CD4-positive, alpha-beta T cell treated with Interleukin-12 subunit alpha and Interleukin-12 subunit beta, for 1 hour (primary cell): ENCODE results near the gene KIR3DL3.
A peak's percentile ranks its signal among the peaks of the same experiment; 100 is the strongest.
"Not testable (repeated sequence)": the region's sequence is repeated elsewhere in the genome, so short reads cannot be mapped to it uniquely, and the experiment has no call there.

Experiments used
- DNase-seq: peaks from one replicate; pipeline ENCODE4 v3.0.0-alpha.2; 2020

KIR3DL3 gene

DNA sequence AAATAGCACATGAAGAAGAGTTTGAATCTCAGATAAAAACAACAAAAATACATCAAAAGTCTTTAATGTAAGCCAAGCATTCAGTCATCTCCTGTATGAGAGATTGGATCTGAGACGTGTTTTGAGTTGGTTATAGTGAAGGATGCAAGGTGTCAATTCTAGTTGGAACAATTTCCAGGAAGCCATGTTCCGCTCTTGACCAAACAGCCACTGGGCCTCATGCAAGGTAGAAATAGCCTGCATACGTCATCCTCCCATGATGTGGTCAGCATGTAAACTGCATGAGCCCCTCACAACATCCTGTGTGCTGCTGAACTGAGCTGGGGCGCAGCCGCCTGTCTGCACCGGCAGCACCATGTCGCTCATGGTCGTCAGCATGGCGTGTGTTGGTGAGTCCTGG lies at the start of gene KIR3DL3:
Gene KIR3DL3, plus strand, starts transcription at position 301 of the 400 bp plus-strand sequence. Its CDS starts 55 bp downstream, at position 356.
- DNase-seq, result no peak

DNA sequence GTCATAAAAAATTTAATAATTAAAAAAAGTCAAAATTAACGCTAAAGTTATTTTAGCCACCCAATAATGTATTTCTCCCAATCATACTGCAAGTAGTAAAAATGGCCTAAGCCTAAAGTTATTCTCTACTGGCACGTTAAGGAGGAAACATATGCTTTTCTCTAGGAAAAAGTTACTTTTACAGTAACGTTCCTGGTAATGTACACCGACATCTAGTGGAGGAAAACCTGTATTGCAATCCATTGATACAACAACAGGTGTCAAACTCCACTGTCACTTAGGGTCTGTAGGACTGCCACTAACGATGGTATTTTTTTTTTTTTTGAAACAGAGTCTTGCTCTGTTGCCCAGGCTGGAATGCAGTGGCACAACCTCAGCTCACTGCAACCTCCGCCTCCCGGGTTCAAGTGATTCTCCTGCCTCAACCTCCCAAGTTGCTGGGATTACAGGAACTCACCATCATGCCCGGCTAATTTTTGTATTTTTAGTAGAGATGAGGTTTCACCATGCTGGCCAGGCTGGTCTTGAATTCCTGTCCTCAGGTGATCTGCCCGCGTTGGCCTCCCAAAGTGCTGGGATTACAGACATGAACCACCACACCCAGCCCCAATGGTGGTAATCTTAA lies 47.9 kb upstream of the KIR3DL3 start:
- peak; percentile 45 for DNase-seq

DNA sequence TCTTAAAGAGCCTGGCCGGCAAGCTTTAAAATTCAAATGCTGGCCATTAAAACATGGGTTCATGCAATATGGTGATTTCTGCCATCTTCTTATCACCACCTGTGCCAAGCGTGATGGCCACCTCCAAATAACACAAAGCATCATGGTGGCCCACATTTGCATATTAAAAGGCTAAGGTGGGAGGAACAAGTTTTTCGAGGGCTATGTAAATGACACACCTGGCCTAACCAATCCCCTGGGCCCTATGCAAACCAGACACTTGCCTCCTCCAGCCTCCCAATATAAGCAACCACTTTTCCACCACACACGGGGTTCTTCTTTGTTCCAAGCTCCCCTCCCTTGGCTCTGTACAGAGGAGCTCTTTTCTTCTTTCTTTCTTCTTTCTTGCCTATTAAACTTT lies 47.0 kb upstream of the KIR3DL3 start:
- no peak for DNase-seq

DNA sequence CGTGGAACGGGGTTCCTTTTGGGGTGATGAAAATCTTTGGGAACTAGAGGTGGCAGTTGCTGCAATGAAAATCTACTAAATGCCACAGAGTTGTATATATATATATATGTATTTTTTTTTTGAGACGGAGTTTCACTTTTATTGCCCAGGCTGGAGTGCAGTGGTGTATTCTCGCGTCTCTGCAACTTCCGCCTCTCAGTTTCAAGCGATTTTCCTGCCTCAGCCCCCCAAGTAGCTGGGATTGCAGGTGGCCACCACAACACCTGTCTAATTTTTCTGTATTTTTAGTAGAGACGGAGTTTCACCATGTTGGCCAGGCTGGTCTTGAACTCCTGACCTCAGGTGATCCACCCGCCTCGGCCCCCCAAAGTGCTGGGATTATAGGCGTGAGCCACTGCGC lies 42.6 kb upstream of the KIR3DL3 start:
- not testable (repeated sequence) for DNase-seq

DNA sequence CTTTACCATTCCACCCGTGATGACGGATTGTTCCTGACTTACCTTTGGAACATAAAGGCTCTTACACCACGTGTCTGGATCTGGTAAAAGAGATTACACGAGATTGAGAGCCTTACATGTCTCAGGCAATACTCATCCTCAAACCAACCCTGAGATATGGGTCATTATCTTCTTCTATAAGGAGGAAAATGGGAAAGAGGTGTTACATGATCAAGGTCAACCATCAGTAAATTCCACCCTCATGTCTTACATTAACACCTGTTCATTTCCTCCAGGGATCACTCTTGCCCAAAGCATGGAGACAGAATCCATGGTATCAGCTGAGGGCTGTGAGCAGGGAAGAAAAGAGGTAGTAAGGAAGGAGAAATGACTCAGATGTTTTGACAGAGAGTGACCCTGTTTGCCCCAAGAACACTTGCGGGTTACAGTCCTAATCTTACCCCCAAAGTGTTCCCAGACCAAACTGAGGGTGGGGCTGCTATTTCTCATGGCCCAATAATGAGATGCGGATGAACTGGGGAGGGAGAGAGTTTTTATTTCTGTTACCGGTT lies 41.9 kb upstream of the KIR3DL3 start:
- DNase-seq, result no peak

DNA sequence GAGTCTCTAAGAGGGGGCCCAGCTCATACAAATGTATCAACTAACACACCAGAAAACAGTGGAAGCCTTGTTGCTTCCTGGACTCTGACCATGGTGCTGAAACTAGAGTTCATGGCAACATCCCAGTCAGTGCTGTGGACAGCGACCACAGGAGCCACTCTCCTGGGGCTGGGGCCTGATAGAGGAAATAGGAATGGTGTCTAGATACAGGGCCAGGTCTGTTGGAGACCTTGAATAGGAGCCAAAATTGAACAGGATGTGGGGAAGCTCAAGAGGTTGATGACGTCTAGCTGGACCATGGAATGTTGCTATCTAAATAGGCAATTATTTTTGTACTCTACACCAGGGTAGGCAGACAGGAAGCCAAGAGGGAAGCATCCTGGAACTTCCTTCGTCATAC lies 39.7 kb upstream of the KIR3DL3 start:
- DNase-seq, result no peak

DNA sequence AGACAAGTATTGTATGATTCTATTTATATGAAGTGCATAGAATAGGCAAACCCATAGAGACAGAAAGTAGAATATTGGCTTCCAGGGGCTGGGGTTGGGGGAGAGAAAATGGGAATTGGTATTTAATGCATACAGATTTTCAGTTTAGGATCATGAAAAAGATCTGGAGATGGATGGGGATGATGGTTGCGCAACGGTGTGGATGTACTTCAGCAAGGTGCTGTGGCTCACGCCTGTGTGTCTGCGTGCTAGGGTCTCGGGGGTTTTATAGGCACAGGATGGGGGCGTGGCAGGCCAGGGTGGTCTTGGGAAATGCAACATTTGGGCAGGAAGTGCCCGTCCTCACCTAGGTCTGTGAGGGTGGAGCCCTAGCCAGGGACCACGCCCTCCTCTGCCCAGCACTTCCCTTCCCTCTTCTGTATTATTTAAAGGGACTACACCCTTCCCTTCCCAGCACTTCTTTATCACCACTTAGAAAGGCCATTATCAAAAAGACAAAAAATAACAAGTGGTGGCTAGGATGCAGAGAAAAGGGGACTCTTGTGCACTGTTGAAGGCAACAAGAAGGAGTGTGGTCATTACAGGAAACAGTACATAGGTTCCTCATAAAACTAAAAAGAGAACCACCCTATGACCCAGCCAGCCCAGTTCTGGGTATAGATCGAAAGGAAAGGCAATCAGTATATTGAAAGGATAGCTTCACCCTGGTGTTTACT lies 32.5 kb upstream of the KIR3DL3 start:
- DNase-seq, result no peak

DNA sequence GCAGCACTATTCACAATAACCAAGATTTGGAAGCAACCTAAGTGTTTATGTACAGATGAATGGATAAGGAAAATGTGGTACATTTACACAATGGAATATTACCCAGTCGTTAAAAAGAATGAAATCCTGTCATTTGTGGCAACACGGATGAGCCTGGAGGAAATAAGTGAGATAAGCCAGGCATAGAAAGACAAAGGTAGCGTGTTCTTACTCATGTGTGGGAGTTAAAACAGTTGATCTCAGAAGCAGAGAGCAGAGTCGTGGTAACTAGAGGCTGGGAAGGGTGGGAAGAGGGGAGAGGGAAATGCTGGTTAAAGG lies 32.0 kb upstream of the KIR3DL3 start:
- DNase-seq, result no peak

DNA sequence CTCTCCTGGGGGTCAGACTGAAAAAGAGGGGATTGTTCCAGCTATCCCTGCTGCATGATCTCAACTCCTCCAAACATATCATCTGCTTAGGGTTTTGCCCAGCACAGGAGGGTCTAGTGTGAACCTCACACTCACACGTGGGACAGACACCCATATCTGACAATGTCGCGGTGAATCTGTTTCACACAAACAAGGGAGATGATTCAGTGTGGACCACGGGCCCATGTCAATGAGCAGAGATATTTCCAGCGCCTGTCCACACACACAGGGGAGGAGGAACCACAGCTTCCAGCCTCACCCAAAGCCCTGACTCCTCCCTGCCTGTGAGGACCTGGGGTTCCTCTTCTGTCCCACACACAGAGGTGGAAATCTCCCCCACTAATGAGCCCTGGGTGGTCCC lies 29.6 kb upstream of the KIR3DL3 start:
- DNase-seq, result no peak

DNA sequence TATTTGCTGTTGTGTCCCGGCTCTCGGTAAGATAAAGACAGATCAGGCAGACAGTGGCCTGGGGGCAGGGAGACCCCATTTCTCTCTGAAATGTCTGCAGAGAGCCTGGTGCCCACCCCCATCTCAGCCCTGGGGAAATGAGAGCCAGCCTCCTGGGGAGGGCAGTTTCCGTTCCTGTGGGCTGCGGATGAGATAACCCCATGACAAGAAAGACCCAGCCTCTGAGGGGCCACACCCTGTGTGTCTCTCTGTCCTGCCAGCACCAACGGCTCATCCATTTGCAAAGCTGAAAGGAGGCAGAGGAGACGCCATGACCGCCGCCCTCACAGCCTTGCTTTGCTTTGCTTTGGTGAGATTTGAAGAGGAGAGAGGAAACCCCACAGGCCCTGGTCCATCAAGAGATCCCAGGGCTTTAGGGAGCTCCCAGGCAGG lies 28.1 kb upstream of the KIR3DL3 start:
- DNase-seq, result no peak

DNA sequence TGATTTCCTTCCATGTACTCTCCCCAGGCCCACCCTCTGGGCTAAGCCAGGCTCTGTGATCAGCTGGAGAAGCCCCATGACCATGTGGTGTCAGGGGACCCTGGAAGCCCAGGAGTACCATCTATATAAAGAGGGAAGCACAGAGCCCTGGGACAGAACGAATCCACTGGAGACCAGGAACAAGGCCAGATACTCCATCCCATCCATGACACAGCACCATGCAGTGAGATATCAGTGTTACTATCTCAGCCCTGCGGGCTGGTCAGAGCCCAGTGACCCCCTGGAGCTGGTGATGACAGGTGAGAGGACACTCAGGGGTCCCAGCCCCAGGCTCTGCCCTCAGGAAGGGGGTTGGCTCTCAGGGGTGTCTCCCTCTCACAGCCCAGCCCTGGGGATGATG lies 27.5 kb upstream of the KIR3DL3 start:
- DNase-seq, result no peak

DNA sequence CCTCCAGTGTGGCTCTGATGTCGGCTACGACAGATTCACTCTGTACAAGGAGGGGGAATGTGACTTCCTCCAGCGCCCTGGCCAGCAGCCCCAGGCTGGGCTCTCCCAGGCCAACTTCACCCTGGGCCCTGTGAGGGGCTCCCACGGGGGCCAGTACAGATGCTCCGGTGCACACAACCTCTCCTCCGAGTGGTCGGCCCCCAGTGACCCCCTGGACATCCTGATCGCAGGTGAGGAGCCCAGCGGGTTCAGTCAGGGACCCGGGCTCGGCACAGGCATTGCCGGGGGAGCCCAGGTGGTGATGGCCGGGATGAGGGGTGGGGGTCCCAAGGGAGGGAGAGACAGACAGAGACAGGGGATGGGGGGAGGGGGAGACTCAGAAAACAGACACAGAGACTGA lies 26.5 kb upstream of the KIR3DL3 start:
- DNase-seq, result not testable (repeated sequence)

DNA sequence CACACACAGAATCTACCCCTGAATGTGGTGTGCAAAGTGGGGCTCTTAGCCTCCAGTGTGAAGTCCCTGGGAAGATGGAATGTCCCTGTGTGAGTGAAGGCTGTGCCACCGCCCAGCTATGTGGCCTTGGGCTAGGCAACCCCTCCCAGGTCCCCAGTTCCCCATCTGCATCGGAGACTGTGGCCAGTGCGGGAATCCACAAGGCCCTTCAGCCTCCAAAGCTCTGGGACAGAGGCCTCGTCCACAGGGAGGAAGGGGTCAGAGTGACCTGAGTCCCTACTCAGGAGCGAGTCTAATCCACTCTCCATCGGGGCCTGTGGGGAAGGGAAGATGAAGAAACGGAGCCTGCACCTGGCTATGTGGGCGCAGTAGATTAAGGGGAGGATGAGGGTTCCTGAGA lies 19.3 kb upstream of the KIR3DL3 start:
- no peak for DNase-seq

DNA sequence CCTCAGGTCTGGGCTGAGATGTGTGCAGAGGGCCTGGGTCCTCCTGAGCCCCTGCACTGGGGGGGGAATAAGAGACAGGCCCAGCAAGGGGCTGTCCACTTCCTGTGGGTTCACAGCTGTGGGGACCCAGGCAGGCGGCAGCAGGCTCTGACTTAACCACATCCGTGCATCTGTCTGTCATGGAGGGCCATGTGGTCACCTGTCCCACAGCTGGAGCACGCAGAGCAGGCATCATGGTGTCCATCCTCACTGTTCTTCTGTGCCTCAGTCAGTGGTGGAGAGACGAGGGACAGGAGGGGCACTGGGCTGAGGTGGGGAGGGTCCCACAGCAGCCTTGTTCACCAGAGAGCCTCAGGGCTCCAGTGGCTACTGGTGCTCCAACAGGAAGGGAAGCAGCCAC lies 16.3 kb upstream of the KIR3DL3 start:
- DNase-seq, result peak; percentile 6

DNA sequence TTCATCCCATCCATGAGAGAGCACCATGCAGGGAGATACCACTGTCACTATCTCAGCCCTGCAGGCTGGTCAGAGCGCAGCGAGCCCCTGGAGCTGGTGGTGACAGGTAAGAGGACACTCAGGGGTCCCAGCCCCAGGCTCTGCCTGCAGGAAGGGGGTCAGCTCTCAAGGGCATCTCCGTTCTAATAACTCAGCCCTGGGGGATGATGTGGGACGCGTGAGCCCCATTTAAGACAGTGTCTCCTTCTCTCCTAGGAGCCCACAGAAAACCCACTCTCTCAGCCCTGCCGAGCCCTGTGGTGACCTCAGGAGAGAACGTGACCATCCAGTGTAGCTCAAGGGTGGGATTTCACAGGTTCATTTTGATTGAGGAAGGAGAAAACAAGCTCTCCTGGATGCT lies 15.5 kb upstream of the KIR3DL3 start:
- no peak for DNase-seq

DNA sequence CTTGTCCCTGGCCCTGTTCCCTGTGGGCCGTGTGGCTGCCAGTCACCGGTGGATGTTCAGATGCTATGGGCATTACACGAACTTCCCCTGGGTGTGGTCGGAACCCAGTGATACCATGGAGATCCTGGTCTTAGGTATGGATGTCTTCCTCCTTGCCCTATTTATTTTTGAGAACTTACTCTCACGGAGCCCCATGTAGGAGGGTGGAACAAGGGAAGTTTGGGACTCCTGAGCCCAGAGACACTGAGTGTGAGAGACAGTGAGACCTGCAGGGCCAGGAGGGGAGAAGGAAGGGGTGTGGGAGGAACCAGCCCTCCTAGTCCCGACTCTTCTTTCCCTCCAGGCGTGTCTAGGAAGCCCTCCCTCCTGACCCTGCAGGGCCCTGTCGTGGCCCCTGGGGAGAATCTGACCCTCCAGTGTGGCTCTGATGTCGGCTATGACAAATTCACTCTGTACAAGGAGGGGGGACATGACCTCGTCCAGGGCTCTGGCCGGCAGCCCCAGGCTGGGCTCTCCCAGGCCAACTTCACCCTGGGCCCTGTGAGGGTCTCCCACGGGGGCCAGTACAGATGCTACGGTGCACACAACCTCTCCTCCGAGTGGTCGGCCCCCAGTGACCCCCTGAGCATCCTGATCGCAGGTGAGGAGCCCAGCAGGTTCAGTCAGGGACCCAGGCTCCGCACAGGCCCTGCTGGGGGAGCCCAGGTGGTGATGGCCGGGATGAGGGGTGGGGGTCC lies 14.9 kb upstream of the KIR3DL3 start:
- DNase-seq, result no peak

DNA sequence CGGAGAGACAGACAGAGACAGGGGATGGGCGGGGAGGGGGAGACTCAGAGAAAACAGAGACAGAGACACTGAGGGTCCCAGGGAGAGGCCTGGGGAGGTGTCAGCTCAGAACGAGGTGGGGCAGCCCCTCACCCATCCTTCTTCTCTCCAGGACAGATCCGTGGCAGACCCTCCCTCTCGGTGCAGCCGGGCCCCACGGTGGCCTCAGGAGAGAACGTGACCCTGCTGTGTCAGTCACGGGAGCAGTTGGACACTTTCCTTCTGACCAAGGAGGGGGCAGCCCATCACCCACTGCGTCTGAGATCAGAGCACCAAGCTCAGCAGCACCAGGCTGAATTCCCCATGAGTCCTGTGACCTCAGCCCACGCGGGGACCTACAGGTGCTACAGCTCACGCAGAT lies 14.3 kb upstream of the KIR3DL3 start:
- DNase-seq, result not testable (repeated sequence)

DNA sequence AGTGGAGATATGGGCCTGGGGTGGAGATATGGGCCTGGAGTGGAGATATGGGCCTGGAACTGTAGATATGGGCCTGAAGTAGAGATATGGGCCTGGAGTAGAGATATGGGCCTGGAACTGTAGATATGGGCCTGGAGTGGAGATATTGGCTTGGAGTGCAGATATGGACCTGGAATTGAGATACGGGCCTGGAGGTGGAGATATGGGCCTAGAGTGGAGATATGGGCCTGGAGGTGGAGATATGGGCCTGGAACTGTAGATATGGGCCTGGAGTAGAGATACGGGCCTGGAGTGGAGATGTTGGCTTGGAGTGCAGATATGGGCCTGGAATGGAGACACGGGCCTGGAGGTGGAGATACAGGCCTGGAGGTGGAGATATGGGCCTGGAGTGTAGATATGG lies 402 bp downstream of the KIR3DL3 start:
- DNase-seq, result no peak

DNA sequence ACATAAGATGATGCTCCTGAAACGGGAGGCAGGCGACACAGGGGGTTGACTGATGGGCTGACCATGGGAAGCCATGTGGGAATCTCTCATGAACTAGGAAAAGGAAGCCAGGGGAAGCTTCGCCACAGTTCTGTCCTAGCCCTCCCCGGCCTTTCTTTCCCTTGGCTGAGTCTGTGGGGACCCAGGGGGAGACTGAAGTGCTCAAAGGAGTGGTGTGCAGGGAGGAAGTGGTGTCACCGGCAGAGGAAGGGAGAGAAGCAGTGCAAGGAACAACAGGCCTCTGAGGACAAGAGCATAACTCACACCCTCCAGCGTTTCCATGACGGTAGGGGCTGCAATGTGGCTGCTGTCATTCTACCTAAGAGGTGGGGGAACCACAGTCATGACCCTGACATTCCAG lies 1.1 kb downstream of the KIR3DL3 start:
- DNase-seq, result no peak

DNA sequence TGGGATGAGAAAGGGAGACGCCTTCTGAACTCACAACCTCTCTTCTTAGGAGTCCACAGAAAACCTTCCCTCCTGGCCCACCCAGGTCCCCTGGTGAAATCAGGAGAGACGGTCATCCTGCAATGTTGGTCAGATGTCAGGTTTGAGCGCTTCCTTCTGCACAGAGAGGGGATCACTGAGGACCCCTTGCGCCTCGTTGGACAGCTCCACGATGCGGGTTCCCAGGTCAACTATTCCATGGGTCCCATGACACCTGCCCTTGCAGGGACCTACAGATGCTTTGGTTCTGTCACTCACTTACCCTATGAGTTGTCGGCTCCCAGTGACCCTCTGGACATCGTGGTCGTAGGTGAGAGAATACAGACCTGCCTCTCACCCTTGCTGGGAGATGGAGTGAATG lies 3.3 kb downstream of the KIR3DL3 start:
- DNase-seq, result no peak

DNA sequence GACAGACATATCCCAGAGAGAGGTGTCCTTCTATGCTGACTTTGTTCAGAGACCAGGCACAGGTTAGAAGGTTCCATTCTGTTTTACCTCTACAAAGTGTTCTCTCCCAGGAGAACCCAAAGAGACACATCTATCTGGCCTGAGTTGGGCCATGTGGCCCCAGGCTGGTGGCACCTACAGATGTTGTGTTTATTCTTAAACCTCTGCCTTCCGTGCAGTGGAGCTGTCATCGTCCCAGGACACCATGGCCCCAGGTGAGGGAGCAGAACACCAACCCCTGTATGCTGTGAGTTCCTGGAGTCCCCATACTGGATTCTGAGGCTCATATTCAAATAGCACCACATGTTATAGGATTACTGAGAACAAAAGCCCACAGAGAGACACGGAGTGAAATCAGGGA lies 3.9 kb downstream of the KIR3DL3 start:
- DNase-seq, result no peak

DNA sequence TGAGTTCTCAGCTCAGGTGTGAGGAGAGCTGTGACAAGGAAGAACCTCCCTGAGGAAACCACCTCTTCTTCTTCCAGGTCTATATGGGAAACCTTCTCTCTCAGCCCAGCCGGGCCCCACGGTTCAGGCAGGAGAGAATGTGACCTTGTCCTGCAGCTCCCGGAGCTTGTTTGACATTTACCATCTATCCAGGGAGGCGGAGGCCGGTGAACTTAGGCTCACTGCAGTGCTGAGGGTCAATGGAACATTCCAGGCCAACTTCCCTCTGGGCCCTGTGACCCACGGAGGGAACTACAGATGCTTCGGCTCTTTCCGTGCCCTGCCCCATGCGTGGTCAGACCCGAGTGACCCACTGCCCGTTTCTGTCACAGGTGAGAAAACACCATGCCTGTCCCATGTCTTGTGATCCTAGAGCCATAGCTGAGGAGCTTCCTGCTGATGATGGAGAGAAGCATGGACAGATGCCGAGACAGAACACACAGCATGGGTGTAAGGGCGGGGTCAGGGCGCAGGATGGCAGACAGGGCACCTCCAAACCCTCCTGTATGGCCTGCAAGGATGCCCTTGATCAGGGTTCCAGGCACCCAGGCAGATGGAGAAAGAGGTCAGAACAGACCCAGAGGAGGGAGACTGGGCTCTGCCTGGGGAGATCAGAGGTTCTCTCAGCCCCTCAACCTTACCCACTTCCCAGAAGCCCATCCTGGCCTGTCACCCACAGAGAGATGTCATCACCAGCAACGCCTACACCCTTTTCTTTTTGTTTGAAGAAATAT lies 5.4 kb downstream of the KIR3DL3 start:
- DNase-seq, result no peak

DNA sequence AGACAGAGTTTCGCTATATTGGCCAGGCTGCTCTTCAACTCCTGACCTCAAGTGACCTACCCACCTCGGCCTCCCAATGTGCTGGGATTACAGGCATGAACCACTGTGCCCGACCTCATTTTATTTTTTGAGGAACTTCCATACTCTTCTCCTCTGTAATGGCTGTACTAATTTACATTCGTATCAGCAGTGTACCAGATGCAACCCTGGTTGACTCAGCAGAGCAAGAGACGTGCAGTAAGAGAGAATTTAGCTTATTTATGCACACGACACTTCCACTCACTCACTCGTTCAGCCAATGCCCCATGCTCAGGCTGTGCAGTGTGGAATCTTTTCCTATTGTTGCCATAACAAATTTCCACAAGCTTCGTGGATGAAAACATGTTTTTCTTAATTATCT lies 6.9 kb downstream of the KIR3DL3 start:
- DNase-seq, result no peak
